Stimulated activated CD4-positive, alpha-beta T cell treated with anti-CD3 and anti-CD28 coated beads, Interleukin-15, amount 100 ng/mL, for 48 hours (primary cell): ENCODE data around the gene DUOX1.
"Not testable (repeated sequence)": the region's sequence is repeated elsewhere in the genome, so short reads cannot be mapped to it uniquely, and the experiment has no call there.

Source experiments
- DNase-seq, 2 donors: peaks; one replicate each; pipeline ENCODE4 v3.0.0-alpha.2; 2020; ENCODE audit warnings: low read depth in 2 of 2

DUOX1 gene

GRCh38 chr15:45129651-45130129 lies at the start of gene DUOX1, which contains the start of gene DUOXA1:
Gene DUOX1, plus strand, starts transcription at chr15:45129994. Its CDS starts 1,973 bp downstream, at chr15:45131967.
Gene DUOXA1, minus strand, starts transcription at chr15:45129879. Its CDS starts 6,865 bp downstream, at chr15:45123014.
- DNase-seq, result peak in 1 of 2 donors; percentile 28

- not testable (repeated sequence) for DNase-seq
Measured at GRCh38 chr15:45080593-45080992, 49.2 kb upstream of the DUOX1 start.

DNA sequence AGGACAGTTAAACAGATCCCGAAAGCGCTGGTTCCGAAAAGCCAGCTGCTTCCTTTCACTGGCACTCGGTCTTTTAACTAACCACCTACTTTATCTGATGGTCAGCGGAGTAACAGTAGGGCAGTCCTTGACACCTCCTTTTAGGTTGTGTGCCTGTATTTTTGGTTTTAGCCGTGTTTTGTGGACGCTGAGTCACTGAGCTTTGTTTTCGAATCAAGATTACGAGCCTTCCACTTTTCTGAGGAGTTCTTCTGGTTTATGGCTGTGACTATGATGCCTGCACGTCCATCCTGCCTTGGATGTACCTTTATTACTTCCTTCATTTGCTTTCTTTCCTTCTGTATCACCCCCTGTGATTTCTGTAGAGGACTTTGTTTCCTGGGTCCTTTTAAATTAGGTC lies 47.4 kb upstream of the DUOX1 start:
- DNase-seq, result not testable (repeated sequence)

DNA sequence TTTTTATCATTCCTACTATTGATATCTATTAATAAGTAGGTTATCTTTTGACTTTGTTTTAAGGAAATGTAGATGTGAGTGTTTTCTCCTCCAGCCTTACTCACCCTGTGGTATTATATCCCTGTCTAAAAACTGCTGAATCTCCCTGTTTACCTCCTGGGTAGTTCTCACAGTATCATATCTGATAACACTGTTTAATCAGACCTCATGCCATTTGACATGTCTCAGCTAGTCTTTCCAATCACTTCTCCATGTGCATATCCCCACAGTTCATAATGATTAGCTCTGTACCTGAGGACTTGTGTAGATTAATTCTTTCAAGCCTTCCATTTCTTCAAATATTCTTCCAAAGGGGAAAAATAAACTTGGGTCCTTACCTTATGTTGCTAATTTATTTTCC lies 46.6 kb upstream of the DUOX1 start:
- DNase-seq, result no peak

GRCh38 chr15:45084163-45084562 lies 45.6 kb upstream of the DUOX1 start:
- DNase-seq, result no peak

DNA sequence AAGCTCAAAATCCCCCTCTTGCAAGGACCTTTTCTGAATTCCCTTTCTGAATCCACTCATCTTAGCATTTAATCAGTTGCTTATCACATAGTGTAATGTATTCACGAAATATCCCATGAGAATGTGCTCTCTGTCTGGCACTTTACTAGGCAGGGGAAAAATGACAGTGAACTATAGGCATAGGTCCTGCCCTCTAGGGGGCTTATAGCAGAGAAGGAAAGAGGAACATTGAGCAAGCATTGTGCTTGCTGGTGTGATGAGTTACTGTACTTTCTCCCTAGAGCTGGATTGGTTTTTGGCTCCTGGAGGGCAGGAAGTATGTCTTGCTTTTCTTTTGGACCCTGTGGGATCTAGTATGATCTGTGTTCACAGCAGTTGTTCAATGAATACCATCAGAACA lies 42.3 kb upstream of the DUOX1 start:
- DNase-seq, result no peak

GRCh38 chr15:45088801-45089711 lies 40.7 kb upstream of the DUOX1 start:
- DNase-seq, result no peak

GRCh38 chr15:45089712-45090373 lies 40.0 kb upstream of the DUOX1 start:
- DNase-seq, result no peak

DNA sequence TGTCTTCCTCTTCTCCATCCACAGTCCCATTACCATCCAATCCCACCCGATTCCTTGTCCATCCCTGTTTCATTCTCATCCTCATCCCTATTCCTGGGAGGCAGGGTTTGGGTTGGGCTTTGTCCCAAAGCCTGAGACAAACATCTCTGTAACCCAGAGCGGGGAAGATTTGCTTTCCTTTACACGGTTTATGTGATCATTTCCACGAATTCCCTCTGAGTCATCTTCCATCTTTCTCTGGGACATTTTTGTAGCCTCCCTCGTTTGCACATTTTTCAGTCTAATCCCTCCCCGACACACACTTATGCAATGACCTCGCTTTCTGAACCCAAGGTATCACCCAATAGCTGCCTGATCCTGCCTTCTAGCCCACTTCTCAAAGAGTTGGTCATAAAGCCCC lies 38.6 kb upstream of the DUOX1 start:
- no peak for DNase-seq

GRCh38 chr15:45091576-45091975 lies 38.2 kb upstream of the DUOX1 start:
- DNase-seq, result no peak

DNA sequence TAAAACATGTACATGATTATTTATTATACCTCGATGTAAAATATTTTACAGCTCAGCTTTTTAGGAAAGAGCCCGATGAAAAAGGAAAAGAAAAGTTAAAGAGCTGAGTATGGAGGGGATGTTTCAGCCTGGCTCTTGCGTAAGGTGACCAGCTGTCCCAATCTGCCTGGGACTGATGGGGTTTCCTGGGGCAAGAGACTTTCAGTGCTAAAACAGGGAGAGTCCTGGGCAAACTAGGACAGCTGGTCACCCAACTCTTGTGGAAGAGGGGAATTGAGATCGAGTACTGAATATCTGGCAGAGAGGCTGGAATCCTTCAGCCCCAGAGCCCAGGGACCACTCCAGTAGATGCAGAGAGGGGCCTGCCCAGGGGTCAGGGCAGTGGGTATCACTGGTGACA lies 36.8 kb upstream of the DUOX1 start:
- DNase-seq, result no peak

GRCh38 chr15:45093622-45094357 lies 36.0 kb upstream of the DUOX1 start:
- DNase-seq, result no peak

GRCh38 chr15:45094358-45094730 lies 35.5 kb upstream of the DUOX1 start:
- no peak for DNase-seq

DNA sequence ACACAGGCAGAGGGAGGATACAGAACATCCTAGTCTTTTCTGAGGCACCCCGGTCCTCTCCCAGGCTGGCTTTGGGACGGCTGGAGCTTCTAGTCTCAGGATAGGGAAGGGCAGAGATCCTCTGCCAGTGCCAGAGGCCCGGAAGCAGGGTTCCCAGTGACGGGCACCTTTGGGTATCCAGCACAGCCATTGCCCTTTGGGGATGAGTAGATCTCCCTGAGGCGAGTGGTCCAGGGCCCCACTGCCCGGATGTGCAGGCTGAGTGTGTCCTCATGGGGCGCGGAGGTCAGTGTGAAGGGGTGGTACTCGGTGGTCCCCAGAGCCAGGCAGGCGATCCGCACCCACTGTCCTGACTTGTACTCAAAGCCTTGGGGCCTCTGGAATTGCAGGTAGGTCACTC lies 34.1 kb upstream of the DUOX1 start:
- DNase-seq, result no peak

- no peak for DNase-seq
Measured at GRCh38 chr15:45097466-45097865, 32.3 kb upstream of the DUOX1 start.

GRCh38 chr15:45099549-45100165 lies 30.1 kb upstream of the DUOX1 start:
- DNase-seq, result no peak

- no peak for DNase-seq
Measured at GRCh38 chr15:45100884-45101625, 28.7 kb upstream of the DUOX1 start.

DNA sequence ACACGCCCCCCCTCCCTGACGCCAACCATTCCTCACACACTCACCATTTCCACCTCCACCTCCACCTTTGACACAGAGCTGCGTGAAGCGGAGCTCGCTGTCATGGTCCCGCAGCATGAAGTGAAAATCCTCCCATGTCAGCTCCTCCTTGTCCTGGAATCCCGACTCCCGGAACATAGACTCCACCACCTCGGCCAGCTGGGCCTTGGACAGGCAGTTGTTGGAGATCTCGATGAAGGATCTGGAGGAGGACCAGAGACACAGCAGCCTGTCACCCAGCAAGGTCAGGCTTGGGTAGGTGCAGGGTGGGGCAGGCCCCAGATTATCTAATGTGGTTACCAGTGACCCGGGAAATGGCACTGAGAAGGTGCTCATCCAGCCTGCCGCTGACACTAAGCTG lies 28.0 kb upstream of the DUOX1 start:
- DNase-seq, result no peak

- no peak for DNase-seq
Measured at GRCh38 chr15:45102226-45102625, 27.6 kb upstream of the DUOX1 start.

DNA sequence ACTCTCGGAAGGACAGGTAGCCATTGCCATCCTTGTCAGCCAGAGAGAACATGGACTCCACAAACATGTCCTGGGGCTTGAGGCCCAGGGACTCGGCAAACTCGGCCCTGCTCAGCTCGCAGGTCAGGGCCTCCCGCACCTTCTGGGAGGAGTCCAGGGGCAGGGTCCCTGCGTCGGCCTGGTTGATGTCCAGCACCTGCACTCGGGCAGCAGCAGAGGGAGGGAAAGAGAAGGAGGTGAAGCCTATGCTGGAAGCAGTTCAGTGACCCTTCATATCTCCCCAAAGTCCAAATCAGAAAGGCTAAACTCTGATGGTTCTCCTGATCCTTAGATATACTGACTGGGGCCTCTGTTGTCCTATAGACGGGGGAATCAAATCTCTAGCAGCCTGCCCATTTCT lies 25.6 kb upstream of the DUOX1 start:
- DNase-seq, result not testable (repeated sequence)

DNA sequence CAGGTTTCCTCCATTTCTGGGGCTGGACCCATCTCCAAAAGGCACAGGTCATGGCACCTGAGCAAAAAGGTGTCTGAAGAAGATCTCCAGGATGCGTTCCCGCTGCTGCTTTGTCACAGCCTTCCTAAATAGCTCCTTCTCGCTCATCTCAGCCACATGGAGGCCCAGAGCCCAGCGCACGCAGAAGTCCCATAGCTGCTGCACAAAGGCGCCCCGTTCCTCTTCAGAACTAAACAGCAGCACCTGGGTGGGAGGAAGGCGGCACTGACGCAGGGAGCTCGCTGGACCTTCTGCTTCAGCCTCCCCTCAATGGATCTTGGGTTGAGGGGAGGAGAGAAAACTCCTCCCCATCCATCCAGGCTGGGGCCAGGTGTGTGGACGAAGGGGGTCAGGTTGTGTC lies 24.2 kb upstream of the DUOX1 start:
- no peak for DNase-seq
